GM12801 (cell line): ENCODE data around the gene LRP2.

Experiments used
- TF ChIP-seq, protein P1 (sequence below): IDR thresholded peaks from one replicate; pipeline ENCODE4 v1.5.1; 2011; ENCODE audit warnings: control low read depth; ENCODE audit not compliant: insufficient read length; ENCODE audit errors: extremely low read depth

Gene LRP2

GRCh38 chr2:169362118-169362893 lies at the start of gene LRP2:
TSS of gene LRP2 (minus strand) at chr2:169362534. CDS start at chr2:169362399, 135 bp downstream.
- TF ChIP-seq, protein P1, sequence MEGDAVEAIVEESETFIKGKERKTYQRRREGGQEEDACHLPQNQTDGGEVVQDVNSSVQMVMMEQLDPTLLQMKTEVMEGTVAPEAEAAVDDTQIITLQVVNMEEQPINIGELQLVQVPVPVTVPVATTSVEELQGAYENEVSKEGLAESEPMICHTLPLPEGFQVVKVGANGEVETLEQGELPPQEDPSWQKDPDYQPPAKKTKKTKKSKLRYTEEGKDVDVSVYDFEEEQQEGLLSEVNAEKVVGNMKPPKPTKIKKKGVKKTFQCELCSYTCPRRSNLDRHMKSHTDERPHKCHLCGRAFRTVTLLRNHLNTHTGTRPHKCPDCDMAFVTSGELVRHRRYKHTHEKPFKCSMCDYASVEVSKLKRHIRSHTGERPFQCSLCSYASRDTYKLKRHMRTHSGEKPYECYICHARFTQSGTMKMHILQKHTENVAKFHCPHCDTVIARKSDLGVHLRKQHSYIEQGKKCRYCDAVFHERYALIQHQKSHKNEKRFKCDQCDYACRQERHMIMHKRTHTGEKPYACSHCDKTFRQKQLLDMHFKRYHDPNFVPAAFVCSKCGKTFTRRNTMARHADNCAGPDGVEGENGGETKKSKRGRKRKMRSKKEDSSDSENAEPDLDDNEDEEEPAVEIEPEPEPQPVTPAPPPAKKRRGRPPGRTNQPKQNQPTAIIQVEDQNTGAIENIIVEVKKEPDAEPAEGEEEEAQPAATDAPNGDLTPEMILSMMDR = no peak

- TF ChIP-seq, protein P1 = no peak
Measured at GRCh38 chr2:169406891-169407290, 44.6 kb upstream of the LRP2 start.

GRCh38 chr2:169397697-169398096 lies 35.4 kb upstream of the LRP2 start:
- TF ChIP-seq, protein P1 = no peak

GRCh38 chr2:169395821-169396374 lies 33.6 kb upstream of the LRP2 start:
- TF ChIP-seq, protein P1 = no peak

DNA sequence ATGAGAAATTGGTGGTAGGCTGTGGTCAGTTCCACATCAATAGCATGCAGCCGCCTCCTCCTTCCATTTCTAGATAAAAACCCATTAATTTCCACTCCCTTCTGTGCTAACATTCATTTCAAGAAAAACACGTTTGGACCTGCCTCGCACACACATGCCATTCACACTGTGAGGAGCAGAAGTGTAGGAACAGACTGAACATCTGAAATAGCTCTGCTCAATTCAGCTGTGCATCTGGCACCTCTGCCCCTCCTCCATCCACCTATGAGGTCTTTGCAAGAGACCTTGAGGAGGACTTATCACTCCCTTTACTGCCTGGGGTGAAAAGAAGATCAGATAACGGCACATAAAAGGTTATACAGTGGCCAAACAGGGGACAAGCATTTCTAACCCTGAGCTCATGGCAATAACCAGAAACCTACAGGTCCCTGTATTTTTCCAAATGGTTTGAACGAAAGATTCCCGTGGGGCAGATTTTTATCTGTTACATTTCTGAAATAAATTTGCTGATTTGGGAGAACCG lies 30.8 kb upstream of the LRP2 start:
- TF ChIP-seq, protein P1 = no peak

DNA sequence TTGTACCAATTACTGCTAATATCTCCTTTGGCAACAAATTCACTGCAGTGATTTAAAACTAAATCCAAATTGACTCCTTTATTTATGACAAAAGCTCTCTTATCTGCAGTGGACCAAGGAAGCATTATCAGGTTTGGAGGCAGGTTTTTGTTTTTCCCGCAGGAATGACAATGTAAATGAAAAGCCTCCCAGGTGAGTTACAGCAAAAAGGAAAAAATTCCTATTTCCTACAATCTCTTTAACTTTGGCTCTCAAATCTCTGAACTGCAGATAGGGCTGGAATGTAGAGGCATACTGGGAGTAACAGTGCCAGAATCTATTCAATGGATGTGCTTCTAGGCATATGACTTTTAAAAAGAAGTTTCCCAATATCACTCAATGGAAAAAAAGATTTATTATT lies 28.9 kb upstream of the LRP2 start:
- TF ChIP-seq, protein P1 = no peak

DNA sequence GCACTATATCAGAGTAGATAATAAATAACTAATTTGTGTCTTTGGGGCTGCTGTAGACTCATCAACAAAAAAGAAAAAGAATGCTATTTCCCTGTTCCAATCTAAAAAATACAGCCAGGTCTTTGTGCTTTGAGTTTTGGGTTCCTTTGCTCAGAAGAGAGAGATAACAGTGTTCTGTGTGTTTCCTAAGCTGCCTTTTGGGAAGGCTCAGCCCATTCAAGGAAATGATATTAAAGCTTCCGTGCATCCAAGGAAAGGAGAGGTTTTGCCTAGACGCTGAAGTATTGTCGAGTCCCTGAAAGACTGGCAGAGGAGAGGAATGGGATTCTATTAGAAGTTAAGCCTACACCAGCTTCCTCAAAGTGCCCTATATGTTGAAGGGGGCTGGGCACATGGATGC lies 25.8 kb upstream of the LRP2 start:
- TF ChIP-seq, protein P1 = no peak
